Astrocyte (in vitro differentiated cells and primary cell): ENCODE data around the gene ABHD17C. TPM values are rescaled to one million over a fixed set of nuclear protein-coding genes. Genes with fewer than 3 reads are reported as not detected.

Experiments
- DNase-seq: peaks from one replicate; pipeline ENCODE4 v3.0.0-alpha.2; 2010; ENCODE audit warnings: low read depth
- FAIRE-seq: peaks from 2 replicates; lab custom pipeline; 2011; peaks lifted over from hg19 to GRCh38; lab: Jason Lieb, UNC
- H2AFZ ChIP-seq: 2 replicates; pipeline ENCODE4 v1.6.0; 2012; ENCODE audit warnings: low read depth, low read length, inconsistent platforms
- H3K27ac ChIP-seq: 2 replicates; pipeline ENCODE4 v1.5.1; 2011; ENCODE audit warnings: low read depth, low read length, inconsistent platforms
- H3K27me3 ChIP-seq: 2 replicates; pipeline ENCODE4 v1.6.0; 2011; ENCODE audit warnings: low read length, inconsistent platforms; ENCODE audit not compliant: insufficient read depth
- H3K36me3 ChIP-seq: 2 replicates; pipeline ENCODE4 v1.5.1; 2011; ENCODE audit warnings: low read length, inconsistent platforms; ENCODE audit not compliant: insufficient read depth
- H3K4me1 ChIP-seq: 2 replicates; pipeline ENCODE4 v1.5.1; 2011; ENCODE audit warnings: low read length, inconsistent platforms; ENCODE audit not compliant: insufficient read depth
- H3K4me2 ChIP-seq: 2 replicates; pipeline ENCODE4 v1.6.0; 2012; ENCODE audit warnings: low read length, inconsistent platforms
- H3K4me3 ChIP-seq: 2 replicates; pipeline ENCODE4 v1.5.1; 2011; ENCODE audit warnings: low read depth, mild to moderate bottlenecking, low read length, inconsistent platforms; ENCODE audit not compliant: insufficient read depth
- H3K79me2 ChIP-seq: 2 replicates; pipeline ENCODE4 v1.6.0; 2012; ENCODE audit warnings: mild to moderate bottlenecking, low read length, inconsistent platforms; ENCODE audit not compliant: insufficient read depth
- H3K9ac ChIP-seq: 2 replicates; pipeline ENCODE4 v1.6.0; 2012; ENCODE audit warnings: mild to moderate bottlenecking, low read length, inconsistent platforms
- H3K9me3 ChIP-seq: 2 replicates; pipeline ENCODE4 v1.5.1; 2012; ENCODE audit warnings: low read depth, mild to moderate bottlenecking, low read length, inconsistent platforms; ENCODE audit not compliant: insufficient read depth
- H4K20me1 ChIP-seq: 2 replicates; pipeline ENCODE4 v1.6.0; 2012; ENCODE audit warnings: low read length, inconsistent platforms; ENCODE audit not compliant: insufficient read depth
- H3K27ac Mint-ChIP-seq: one replicate; pipeline ENCODE4 v1.8.0; 2021; ENCODE audit warnings: mild to moderate bottlenecking, mixed read lengths; ENCODE audit not compliant: unreplicated experiment
- H3K27me3 Mint-ChIP-seq: one replicate; pipeline ENCODE4 v1.8.0; 2021; ENCODE audit warnings: low read depth, mixed read lengths; ENCODE audit not compliant: unreplicated experiment
- H3K36me3 Mint-ChIP-seq: one replicate; pipeline ENCODE4 v1.8.0; 2021; ENCODE audit warnings: low read depth, mixed read lengths; ENCODE audit not compliant: unreplicated experiment
- H3K4me1 Mint-ChIP-seq: one replicate; pipeline ENCODE4 v1.8.0; 2021; ENCODE audit warnings: low read depth, mixed read lengths; ENCODE audit not compliant: unreplicated experiment
- H3K4me3 Mint-ChIP-seq: one replicate; pipeline ENCODE4 v1.8.0; 2021; ENCODE audit warnings: mild to moderate bottlenecking, moderate library complexity, mixed read lengths; ENCODE audit not compliant: unreplicated experiment
- H3K9me3 Mint-ChIP-seq: one replicate; pipeline ENCODE4 v1.8.0; 2021; ENCODE audit warnings: mild to moderate bottlenecking, mixed read lengths; ENCODE audit not compliant: unreplicated experiment
- CTCF ChIP-seq: IDR thresholded peaks from 2 replicates; pipeline ENCODE4 v1.5.1; 2011; ENCODE audit warnings: low read depth, mild to moderate bottlenecking, inconsistent platforms, low read length, moderate library complexity; ENCODE audit not compliant: insufficient read depth
- EZH2 ChIP-seq: IDR thresholded peaks from 2 replicates; pipeline ENCODE4 v1.6.1; 2012; ENCODE audit warnings: mild to moderate bottlenecking, low read length, inconsistent platforms; ENCODE audit not compliant: insufficient read depth
- total RNA-seq: library from RNA; stranded (reverse); gene quantifications from 2 replicates; pipeline ENCODE4 v1.2.1, GENCODE V29; 2021

Gene ABHD17C
- total RNA-seq, 1 donor from 2014 or later, result 10.2 TPM

- H3K4me3 ChIP-seq, result no peak overlapping the region
- Mint-ChIP-seq H3K27ac (no peak overlapping the region), H3K4me1 (peaks cover 11% of the 10 kb centered on the region), H3K27me3 (no peaks in the 10 kb centered on the region), H3K4me3 (no peak overlapping the region), H3K9me3 (no peaks in the 10 kb centered on the region), H3K36me3 (no peaks in the 10 kb centered on the region)
- H3K4me2 ChIP-seq, result no peak overlapping the region
- H3K4me1 ChIP-seq, result no peaks in the 10 kb centered on the region
- TF ChIP-seq EZH2 (no peak), CTCF (no peak)
- H3K9ac ChIP-seq, result no peak overlapping the region
- H2AFZ ChIP-seq, result no peak overlapping the region
- peaks cover 34% of the 10 kb centered on the region for H3K79me2 ChIP-seq
- no peak for DNase-seq
- FAIRE-seq, result no peak
- no peak overlapping the region for H3K27ac ChIP-seq
- peaks cover 40% of the 10 kb centered on the region for H4K20me1 ChIP-seq
- H3K27me3 ChIP-seq, result no peaks in the 10 kb centered on the region
- H3K36me3 ChIP-seq, result no peaks in the 10 kb centered on the region
- no peaks in the 10 kb centered on the region for H3K9me3 ChIP-seq
Observed at GRCh38 chr15:80730387-80730786, 35.3 kb downstream of the ABHD17C start.

GRCh38 chr15:80730926-80731325 lies 35.8 kb downstream of the ABHD17C start:
- no peaks in the 10 kb centered on the region for H3K9me3 Mint-ChIP-seq
- Histone ChIP-seq H3K9me3 (no peaks in the 10 kb centered on the region), H3K36me3 (no peaks in the 10 kb centered on the region), H3K4me3 (no peak overlapping the region), H3K27ac (no peak overlapping the region), H3K4me1 (no peaks in the 10 kb centered on the region), H3K9ac (no peak overlapping the region), H3K4me2 (no peak overlapping the region), H3K27me3 (no peaks in the 10 kb centered on the region), H3K79me2 (peaks cover 34% of the 10 kb centered on the region), H4K20me1 (peaks cover 40% of the 10 kb centered on the region), H2AFZ (no peak overlapping the region)
- peaks cover 11% of the 10 kb centered on the region for H3K4me1 Mint-ChIP-seq
- no peaks in the 10 kb centered on the region for H3K36me3 Mint-ChIP-seq
- H3K4me3 Mint-ChIP-seq, result no peak overlapping the region
- H3K27ac Mint-ChIP-seq, result no peak overlapping the region
- no peak for DNase-seq
- TF ChIP-seq EZH2 (no peak), CTCF (no peak)
- FAIRE-seq, result no peak
- H3K27me3 Mint-ChIP-seq, result peaks cover 2% of the 10 kb centered on the region

GRCh38 chr15:80732167-80732566 lies 37.1 kb downstream of the ABHD17C start:
- Mint-ChIP-seq H3K27ac (no peak overlapping the region), H3K36me3 (peaks cover 2% of the 10 kb centered on the region), H3K27me3 (peaks cover 2% of the 10 kb centered on the region), H3K4me1 (peaks cover 9% of the 10 kb centered on the region), H3K4me3 (no peak overlapping the region), H3K9me3 (no peaks in the 10 kb centered on the region)
- Histone ChIP-seq H3K27me3 (no peaks in the 10 kb centered on the region), H3K36me3 (no peaks in the 10 kb centered on the region), H3K27ac (no peak overlapping the region), H3K4me2 (no peak overlapping the region), H3K4me1 (no peaks in the 10 kb centered on the region), H3K79me2 (peaks cover 34% of the 10 kb centered on the region), H4K20me1 (peaks cover 47% of the 10 kb centered on the region), H3K4me3 (no peak overlapping the region), H2AFZ (no peak overlapping the region), H3K9ac (no peak overlapping the region), H3K9me3 (no peaks in the 10 kb centered on the region)
- DNase-seq (no peak), FAIRE-seq (no peak)
- TF ChIP-seq EZH2 (no peak), CTCF (no peak)
